Measurements from ENCODE around the gene GRIK4.

- TF ChIP-seq YY1 (IDR thresholded peaks at IDR 0.05; ENCODE audit: insufficient read depth, insufficient read length) (no peak), SUZ12 (IDR thresholded peaks at IDR 0.05; ENCODE audit: extremely low read depth, insufficient read depth, insufficient read length) (no peak)
Observed at GRCh38 chr11:120769906-120770305, 258.4 kb downstream of the GRIK4 start.

Measured in NT2/D1 (cell line).